Lung (tissue), 13 donors: ENCODE data around the gene IL5RA. TPM values are rescaled to one million over a fixed set of nuclear protein-coding genes. Genes with fewer than 3 reads are reported as not detected.

Experiments used
- ATAC-seq: fragments of 200-7000 bp; cut with Tn5 transposase; one replicate; pipeline ENCODE4 v1.9.1; 2020; ENCODE audit warnings: moderate number of reproducible peaks; ENCODE audit not compliant: insufficient read depth, low FRiP score
- DNase-seq, 3 donors: peaks; one replicate each; pipeline ENCODE4 v3.0.0-alpha.2; 2013 to 2017
- H3K27ac ChIP-seq, 2 donors: one replicate each; pipeline ENCODE4 v1.5.1; 2013; ENCODE audit warnings: mild to moderate bottlenecking in 2 of 2, moderate library complexity in 2 of 2, control low read depth in 1 of 2, inconsistent platforms in 1 of 2, low read depth in 1 of 2, low read length in 1 of 2
- H3K27me3 ChIP-seq, 3 donors: one replicate each; pipeline ENCODE4 v1.5.1; 2013; ENCODE audit warnings: low read length in 2 of 3; ENCODE audit not compliant: control insufficient read depth in 3 of 3, insufficient read depth in 3 of 3
- H3K36me3 ChIP-seq, 4 donors: one replicate each; pipeline ENCODE4 v1.5.1; 2013; ENCODE audit warnings: low read length in 4 of 4, mild to moderate bottlenecking in 1 of 4, moderate library complexity in 1 of 4; ENCODE audit not compliant: control insufficient read depth in 4 of 4, insufficient read depth in 4 of 4
- H3K4me1 ChIP-seq, 5 donors: one replicate each; pipeline ENCODE4 v1.5.1; 2013; ENCODE audit warnings: low read length in 5 of 5, mild to moderate bottlenecking in 2 of 5, moderate library complexity in 1 of 5; ENCODE audit not compliant: control insufficient read depth in 5 of 5, insufficient read depth in 5 of 5
- H3K4me3 ChIP-seq: one replicate; pipeline ENCODE4 v1.5.1; 2013; ENCODE audit warnings: mild to moderate bottlenecking, control low read depth, moderate library complexity
- H3K9ac ChIP-seq, 2 donors: one replicate each; pipeline ENCODE4 v1.5.1; 2013; ENCODE audit warnings: low read length in 2 of 2, control low read depth in 1 of 2; ENCODE audit not compliant: insufficient read depth in 1 of 2
- H3K9me3 ChIP-seq, 4 donors: one replicate each; pipeline ENCODE4 v1.5.1; 2013; ENCODE audit warnings: low read length in 3 of 4, mild to moderate bottlenecking in 1 of 4, moderate library complexity in 1 of 4; ENCODE audit not compliant: control insufficient read depth in 4 of 4, insufficient read depth in 3 of 4
- WGBS, 2 donors: extraction: QIAGEN DNeasy Blood & Tissue Kit; methylation state at CpG; one replicate each; pipeline ENCODE4 v1.1.7; 2013; 5-methylcytosine and 5-hydroxymethylcytosine counted together
- polyA plus RNA-seq, 2 donors: library from polyadenylated mRNA; stranded (reverse); fragments of 200-250 nt; gene quantifications; one replicate each; pipeline ENCODE4 v1.2.1, GENCODE V29; 2013
- small RNA-seq: library from RNA; depleted of rRNA; stranded (forward); fragments of <200 nt; gene quantifications from one replicate; pipeline ENCODE3, GENCODE V24; 2014; ENCODE audit warnings: low replicate concordance
- total RNA-seq, 2 donors: library from RNA; depleted of rRNA in 1 of 2; stranded (reverse); fragments of >200 nt in 1 of 2; gene quantifications; one replicate each; pipeline ENCODE4 v1.2.1, GENCODE V29; 2014 to 2021
- TF ChIP-seq, protein P1 (sequence below): IDR thresholded peaks from 2 replicates; pipeline ENCODE4 v1.5.1; 2012; ENCODE audit warnings: mild to moderate bottlenecking; ENCODE audit errors: control extremely low read depth, extremely low read depth
- donor health status: control.
- donor health status: control.
- donor health status: Bipolar disorder and iron deficiency.
- donor health status: healthy.
- donor health status: DM: yes; HTN: yes; CAD: no.

IL5RA gene
- total and polyA plus RNA-seq, 4 donors: 1.1 to 23.3 (median 7.7) TPM

DNA sequence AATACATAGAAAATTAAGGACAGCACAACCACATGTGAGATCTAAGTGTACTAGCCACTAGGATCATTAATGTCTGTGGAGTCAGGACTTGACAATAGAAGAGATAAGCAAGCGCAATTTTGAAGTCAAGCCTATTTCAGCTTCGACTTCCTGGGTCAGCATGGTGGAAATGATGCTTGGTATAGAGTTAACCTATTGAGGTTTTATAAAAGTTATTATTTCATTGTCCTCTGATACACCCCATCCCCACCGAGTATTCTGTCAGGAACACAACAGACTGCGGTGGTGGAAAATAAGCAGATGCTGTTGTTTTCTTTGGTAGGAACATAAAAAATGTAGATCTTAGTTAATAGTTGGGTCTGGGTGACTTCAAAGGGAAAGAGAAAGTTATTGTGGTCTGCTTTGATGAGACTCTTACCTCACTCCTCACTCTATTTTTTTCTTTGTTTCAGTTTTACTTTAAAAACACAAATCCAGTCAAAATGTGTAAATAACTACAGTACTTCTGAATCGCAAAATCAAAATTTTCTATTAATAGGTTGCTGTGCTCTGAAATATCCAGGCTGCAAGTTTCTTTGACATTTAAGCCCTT lies 82.1 kb downstream of the IL5RA start:
- Histone ChIP-seq H3K9ac (no peak overlapping the region), H3K36me3 (no peaks in the 10 kb centered on the region), H3K27ac (no peak overlapping the region), H3K4me3 (no peak overlapping the region), H3K27me3 (no peaks in the 10 kb centered on the region), H3K4me1 (peaks cover 0 to 23% (median 8%) of the 10 kb centered on the region in 5 donors), H3K9me3 (no peaks in the 10 kb centered on the region)
- ATAC-seq: no peak
- no peak for DNase-seq
- WGBS, 2 donors: 68 to 71% methylated on average over 5 of the region's 5 CpGs
- TF ChIP-seq, protein P1, sequence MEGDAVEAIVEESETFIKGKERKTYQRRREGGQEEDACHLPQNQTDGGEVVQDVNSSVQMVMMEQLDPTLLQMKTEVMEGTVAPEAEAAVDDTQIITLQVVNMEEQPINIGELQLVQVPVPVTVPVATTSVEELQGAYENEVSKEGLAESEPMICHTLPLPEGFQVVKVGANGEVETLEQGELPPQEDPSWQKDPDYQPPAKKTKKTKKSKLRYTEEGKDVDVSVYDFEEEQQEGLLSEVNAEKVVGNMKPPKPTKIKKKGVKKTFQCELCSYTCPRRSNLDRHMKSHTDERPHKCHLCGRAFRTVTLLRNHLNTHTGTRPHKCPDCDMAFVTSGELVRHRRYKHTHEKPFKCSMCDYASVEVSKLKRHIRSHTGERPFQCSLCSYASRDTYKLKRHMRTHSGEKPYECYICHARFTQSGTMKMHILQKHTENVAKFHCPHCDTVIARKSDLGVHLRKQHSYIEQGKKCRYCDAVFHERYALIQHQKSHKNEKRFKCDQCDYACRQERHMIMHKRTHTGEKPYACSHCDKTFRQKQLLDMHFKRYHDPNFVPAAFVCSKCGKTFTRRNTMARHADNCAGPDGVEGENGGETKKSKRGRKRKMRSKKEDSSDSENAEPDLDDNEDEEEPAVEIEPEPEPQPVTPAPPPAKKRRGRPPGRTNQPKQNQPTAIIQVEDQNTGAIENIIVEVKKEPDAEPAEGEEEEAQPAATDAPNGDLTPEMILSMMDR: no peak

DNA sequence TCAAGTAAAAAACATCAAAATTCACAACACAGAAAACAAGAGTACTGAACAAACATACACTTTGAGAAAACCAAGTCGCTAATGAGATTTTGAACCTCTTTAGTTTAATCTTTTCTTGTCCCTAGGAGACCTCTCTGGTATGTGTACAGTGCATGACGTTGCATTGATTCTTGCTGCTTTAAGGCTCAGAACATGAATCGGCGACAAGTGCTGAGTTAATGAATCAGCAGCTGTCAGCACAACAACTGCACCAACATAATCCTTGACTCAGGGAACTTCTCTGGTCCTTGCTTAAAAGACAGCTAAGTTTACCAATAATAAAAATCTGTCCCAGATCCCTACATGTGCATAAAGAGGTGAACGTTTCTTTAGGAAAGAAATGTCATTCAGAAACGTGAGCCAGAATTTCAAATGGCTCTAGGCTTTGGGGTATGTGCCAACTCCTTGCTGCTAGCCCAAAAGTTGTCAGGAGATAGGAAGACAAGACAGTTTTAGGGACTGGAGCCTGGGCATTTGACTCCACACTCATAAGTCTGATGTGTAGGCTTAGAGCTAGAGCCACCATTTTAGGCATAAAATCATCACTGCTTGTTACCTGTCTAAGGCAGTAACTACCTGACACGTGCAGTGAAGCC lies 86.9 kb downstream of the IL5RA start:
- Histone ChIP-seq H3K36me3 (no peaks in the 10 kb centered on the region), H3K4me1 (no peaks in the 10 kb centered on the region), H3K27me3 (no peaks in the 10 kb centered on the region), H3K9me3 (no peaks in the 10 kb centered on the region), H3K27ac (no peak overlapping the region), H3K9ac (no peak overlapping the region), H3K4me3 (no peak overlapping the region)
- TF ChIP-seq, protein P1: no peak
- 55 to 72% methylated on average over 7 of the region's 7 CpGs for WGBS, 2 donors
- DNase-seq: no peak
- no peak for ATAC-seq

DNA sequence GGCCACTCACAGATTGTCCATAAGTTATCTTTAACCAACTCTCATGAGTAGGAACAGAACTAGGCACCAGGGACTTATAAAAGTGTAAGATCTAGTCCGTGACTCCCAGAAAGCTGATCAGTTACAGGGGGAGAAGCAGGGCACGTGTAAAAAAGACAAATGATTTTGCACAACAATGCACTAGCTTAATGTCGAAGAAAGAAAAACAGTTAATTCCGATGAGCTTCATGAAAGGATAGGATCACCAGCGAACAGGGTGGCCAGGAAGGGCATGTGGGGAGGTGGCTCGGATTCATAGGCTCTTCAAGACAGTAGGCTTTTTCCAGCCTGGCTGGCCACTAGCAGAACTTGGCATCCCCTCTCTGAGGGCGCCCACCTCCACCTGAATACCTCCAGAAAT lies 90.0 kb downstream of the IL5RA start:
- TF ChIP-seq, protein P1: no peak
- ATAC-seq (no peak), DNase-seq (no peak)
- no peak overlapping the region for H3K9ac ChIP-seq
- peaks cover 0 to 2% (median 0%) of the 10 kb centered on the region in 5 donors for H3K4me1 ChIP-seq
- H3K27ac ChIP-seq: no peak overlapping the region
- no peaks in the 10 kb centered on the region for H3K9me3 ChIP-seq
- H3K27me3 ChIP-seq: no peaks in the 10 kb centered on the region
- H3K4me3 ChIP-seq: no peak overlapping the region
- H3K36me3 ChIP-seq: no peaks in the 10 kb centered on the region
- WGBS, 2 donors: 83 to 90% methylated on average over 7 of the region's 7 CpGs

Small RNAs within 50 kb of the gene (small RNA-seq; reads per million reads assigned to genes)
- gene RF00416: not detected

Other genes starting within 250 kb of the IL5RA start
- 10 to 100 TPM; 22.0 to 37.6 TPM for gene TRNT1, start 16.6 kb upstream of the IL5RA start, total RNA-seq
- 10 to 100 TPM in 1 of 2 donors, 1 to 10 TPM in 1; 10.0 to 11.0 TPM for gene TRNT1, start 16.6 kb upstream of the IL5RA start, polyA plus RNA-seq
- gene CRBN, start 69.3 kb upstream of the IL5RA start, total RNA-seq: 100 to 1,000 TPM in 1 of 2 donors, 10 to 100 TPM in 1; 32.1 to 132 TPM
- 10 to 100 TPM; 20.9 to 29.3 TPM for gene CRBN, start 69.3 kb upstream of the IL5RA start, polyA plus RNA-seq